DLD1 (cell line): ENCODE measurements around the gene PARP3.

Source experiments
- in situ Hi-C: cut with HindIII; loops from 2 replicates; pipeline ENCODE4 v1.10.0; 2017; ENCODE audit warnings: low sequenced_read_pairs

Gene PARP3

GRCh38 chr3:51966016-51966415, 23.9 kb downstream of the PARP3 start:
- in situ Hi-C loops = no loop called here

GRCh38 chr3:51966486-51966885, 24.3 kb downstream of the PARP3 start:
- in situ Hi-C loops = no loop called here

GRCh38 chr3:51966922-51967383, 24.8 kb downstream of the PARP3 start:
- in situ Hi-C loops = no loop called here

- in situ Hi-C loops = no loop called here
Observed at GRCh38 chr3:51967384-51968169, 25.4 kb downstream of the PARP3 start, which contains the start of gene PCBP4. Gene PCBP4 (minus strand): TSS chr3:51967454. CDS start chr3:51961240, 6,214 bp downstream.

GRCh38 chr3:51968170-51968775, 26.1 kb downstream of the PARP3 start:
- in situ Hi-C loops = no loop called here

GRCh38 chr3:51968883-51969678, 26.9 kb downstream of the PARP3 start:
- in situ Hi-C loops = no loop called here

- in situ Hi-C loops = no loop called here
Observed at GRCh38 chr3:51969841-51970240, 27.7 kb downstream of the PARP3 start.

- in situ Hi-C loops = no loop called here
Observed at GRCh38 chr3:51970606-51971300, 28.6 kb downstream of the PARP3 start.

GRCh38 chr3:51971350-51971749, 29.2 kb downstream of the PARP3 start:
- in situ Hi-C loops = no loop called here

- in situ Hi-C loops = no loop called here
Observed at GRCh38 chr3:51974277-51974962, 32.3 kb downstream of the PARP3 start.

- in situ Hi-C loops = no loop called here
Observed at GRCh38 chr3:51974963-51975851, 33.0 kb downstream of the PARP3 start, which contains the start of gene ABHD14A. Gene ABHD14A (plus strand): TSS chr3:51975064. CDS start chr3:51975136, 72 bp downstream.

GRCh38 chr3:51975852-51976549, 33.8 kb downstream of the PARP3 start:
- in situ Hi-C loops = no loop called here

- in situ Hi-C loops = no loop called here
Observed at GRCh38 chr3:51977446-51978142, 35.4 kb downstream of the PARP3 start.

GRCh38 chr3:51978143-51978502, 36.0 kb downstream of the PARP3 start:
- in situ Hi-C loops = no loop called here

GRCh38 chr3:51980253-51980652, 38.1 kb downstream of the PARP3 start:
- in situ Hi-C loops = no loop called here

- in situ Hi-C loops = no loop called here
Observed at GRCh38 chr3:51982352-51982837, 40.2 kb downstream of the PARP3 start.

GRCh38 chr3:51982838-51983577, 40.8 kb downstream of the PARP3 start, which contains the start of gene ACY1:
Gene ACY1 (plus strand): TSS chr3:51983535. CDS start chr3:51984065, 530 bp downstream.
- in situ Hi-C loops = no loop called here
